GM19238 (cell line): ENCODE measurements around the gene PRSS48.
"Not testable (repeated sequence)": the region's sequence is repeated elsewhere in the genome, so short reads cannot be mapped to it uniquely, and the experiment has no call there.

Experiments used
- DNase-seq: peaks from one replicate; pipeline ENCODE4 v3.0.0; 2011; ENCODE audit warnings: low spot score; ENCODE audit not compliant: insufficient read length

The PRSS48 gene

GRCh38 chr4:151316645-151317044 lies 39.7 kb downstream of the PRSS48 start:
- no peak for DNase-seq

GRCh38 chr4:151318307-151319006 lies 41.5 kb downstream of the PRSS48 start:
- no peak for DNase-seq

GRCh38 chr4:151319490-151319889 lies 42.5 kb downstream of the PRSS48 start:
- DNase-seq: no peak

- no peak for DNase-seq
Measured at GRCh38 chr4:151321586-151321985, 44.6 kb downstream of the PRSS48 start.

- not testable (repeated sequence) for DNase-seq
Measured at GRCh38 chr4:151322161-151322560, 45.2 kb downstream of the PRSS48 start.

GRCh38 chr4:151322570-151322969 lies 45.6 kb downstream of the PRSS48 start:
- no peak for DNase-seq

- no peak for DNase-seq
Measured at GRCh38 chr4:151323667-151324066, 46.7 kb downstream of the PRSS48 start.

GRCh38 chr4:151324124-151324751 lies 47.3 kb downstream of the PRSS48 start:
- DNase-seq: no peak

- DNase-seq: no peak
Measured at GRCh38 chr4:151324752-151325110, 47.8 kb downstream of the PRSS48 start.

GRCh38 chr4:151325111-151325948 lies 48.4 kb downstream of the PRSS48 start, which contains the start of gene SH3D19:
Gene SH3D19, minus strand, starts transcription at chr4:151325605. Its CDS starts 253 bp downstream, at chr4:151325352.
- DNase-seq: no peak

- DNase-seq: no peak
Measured at GRCh38 chr4:151325949-151326246, 48.9 kb downstream of the PRSS48 start.

- DNase-seq: no peak
Measured at GRCh38 chr4:151329217-151330007, 52.5 kb downstream of the PRSS48 start.

- no peak for DNase-seq
Measured at GRCh38 chr4:151331276-151332042, 54.5 kb downstream of the PRSS48 start.

- no peak for DNase-seq
Measured at GRCh38 chr4:151339467-151339866, 62.5 kb downstream of the PRSS48 start.

GRCh38 chr4:151340751-151341385 lies 63.9 kb downstream of the PRSS48 start:
- no peak for DNase-seq
